Tibial nerve (tissue), 3 donors: Measurements from ENCODE around the gene GSN.

ENCODE experiments used
- POLR2A ChIP-seq, 2 donors: fragments of 450-650 bp; IDR thresholded peaks; one replicate each; pipeline ENCODE4 v1.6.1; 2017; ENCODE audit warnings: antibody characterized with exemption in 2 of 2, mild to moderate bottlenecking in 2 of 2, moderate library complexity in 2 of 2
- TF ChIP-seq, protein P1 (sequence below), 5 experiments: fragments of 200-600 bp in 3 of 5; fragments of 450-650 bp in 2 of 5; sonication (generic) in 3 of 5; IDR thresholded peaks; one replicate each; pipeline ENCODE4 v1.5.1; 2016 to 2019; ENCODE audit warnings: antibody characterized with exemption in 5 of 5, mild to moderate bottlenecking in 3 of 5, moderate library complexity in 2 of 5

- TF ChIP-seq, protein P1, sequence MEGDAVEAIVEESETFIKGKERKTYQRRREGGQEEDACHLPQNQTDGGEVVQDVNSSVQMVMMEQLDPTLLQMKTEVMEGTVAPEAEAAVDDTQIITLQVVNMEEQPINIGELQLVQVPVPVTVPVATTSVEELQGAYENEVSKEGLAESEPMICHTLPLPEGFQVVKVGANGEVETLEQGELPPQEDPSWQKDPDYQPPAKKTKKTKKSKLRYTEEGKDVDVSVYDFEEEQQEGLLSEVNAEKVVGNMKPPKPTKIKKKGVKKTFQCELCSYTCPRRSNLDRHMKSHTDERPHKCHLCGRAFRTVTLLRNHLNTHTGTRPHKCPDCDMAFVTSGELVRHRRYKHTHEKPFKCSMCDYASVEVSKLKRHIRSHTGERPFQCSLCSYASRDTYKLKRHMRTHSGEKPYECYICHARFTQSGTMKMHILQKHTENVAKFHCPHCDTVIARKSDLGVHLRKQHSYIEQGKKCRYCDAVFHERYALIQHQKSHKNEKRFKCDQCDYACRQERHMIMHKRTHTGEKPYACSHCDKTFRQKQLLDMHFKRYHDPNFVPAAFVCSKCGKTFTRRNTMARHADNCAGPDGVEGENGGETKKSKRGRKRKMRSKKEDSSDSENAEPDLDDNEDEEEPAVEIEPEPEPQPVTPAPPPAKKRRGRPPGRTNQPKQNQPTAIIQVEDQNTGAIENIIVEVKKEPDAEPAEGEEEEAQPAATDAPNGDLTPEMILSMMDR (IDR thresholded peaks at IDR 0.05): no peak
- no peak for TF ChIP-seq POLR2A (IDR thresholded peaks at IDR 0.05)
Measured at GRCh38 chr9:121232251-121232650, 35.7 kb upstream of the GSN start.
